Sigmoid colon (tissue), 4 donors: Measurements from ENCODE around the gene CDH20.

ENCODE experiments used
- POLR2A ChIP-seq, 2 donors: fragments of 450-650 bp; IDR thresholded peaks; one replicate each; pipeline ENCODE4 v1.6.1; 2016; ENCODE audit warnings: antibody characterized with exemption in 2 of 2, mild to moderate bottlenecking in 2 of 2, moderate library complexity in 2 of 2
- POLR2AphosphoS5 ChIP-seq, 4 donors: sonication (generic); formaldehyde crosslinking; IDR thresholded peaks; one replicate each; pipeline ENCODE4 v1.6.1; 2017; ENCODE audit warnings: antibody characterized with exemption in 4 of 4
- TF ChIP-seq, protein P1 (sequence below), 4 experiments: fragments of 450-650 bp in 3 of 4; fragments of 200-600 bp in 1 of 4; IDR thresholded peaks; one replicate each; pipeline ENCODE4 v1.5.1; 2016 to 2019; ENCODE audit warnings: antibody characterized with exemption in 4 of 4, mild to moderate bottlenecking in 3 of 4, moderate library complexity in 2 of 4

DNA sequence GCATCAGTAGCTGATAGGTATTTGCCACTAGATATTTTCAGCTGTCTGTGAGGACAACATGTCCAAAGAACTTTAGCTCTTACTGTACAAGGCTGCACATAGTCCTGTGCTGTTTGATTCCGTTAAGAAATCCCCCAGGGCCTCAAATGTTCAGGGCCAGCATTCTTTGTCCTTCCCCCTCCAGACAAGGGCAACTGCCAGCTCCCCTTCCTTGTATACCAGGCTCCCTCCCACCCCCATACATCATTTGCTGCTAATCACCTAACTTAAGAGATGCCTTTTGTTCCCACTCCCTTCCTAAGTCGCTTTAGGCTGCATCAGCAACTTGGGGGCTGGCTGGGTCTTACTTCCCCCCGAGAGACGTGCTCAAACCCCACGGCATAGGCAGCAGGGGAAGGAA lies 138.7 kb downstream of the CDH20 start:
- TF ChIP-seq, protein P1, sequence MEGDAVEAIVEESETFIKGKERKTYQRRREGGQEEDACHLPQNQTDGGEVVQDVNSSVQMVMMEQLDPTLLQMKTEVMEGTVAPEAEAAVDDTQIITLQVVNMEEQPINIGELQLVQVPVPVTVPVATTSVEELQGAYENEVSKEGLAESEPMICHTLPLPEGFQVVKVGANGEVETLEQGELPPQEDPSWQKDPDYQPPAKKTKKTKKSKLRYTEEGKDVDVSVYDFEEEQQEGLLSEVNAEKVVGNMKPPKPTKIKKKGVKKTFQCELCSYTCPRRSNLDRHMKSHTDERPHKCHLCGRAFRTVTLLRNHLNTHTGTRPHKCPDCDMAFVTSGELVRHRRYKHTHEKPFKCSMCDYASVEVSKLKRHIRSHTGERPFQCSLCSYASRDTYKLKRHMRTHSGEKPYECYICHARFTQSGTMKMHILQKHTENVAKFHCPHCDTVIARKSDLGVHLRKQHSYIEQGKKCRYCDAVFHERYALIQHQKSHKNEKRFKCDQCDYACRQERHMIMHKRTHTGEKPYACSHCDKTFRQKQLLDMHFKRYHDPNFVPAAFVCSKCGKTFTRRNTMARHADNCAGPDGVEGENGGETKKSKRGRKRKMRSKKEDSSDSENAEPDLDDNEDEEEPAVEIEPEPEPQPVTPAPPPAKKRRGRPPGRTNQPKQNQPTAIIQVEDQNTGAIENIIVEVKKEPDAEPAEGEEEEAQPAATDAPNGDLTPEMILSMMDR (IDR thresholded peaks at IDR 0.05): no peak
- TF ChIP-seq POLR2A (IDR thresholded peaks at IDR 0.05): no peak
- TF ChIP-seq POLR2AphosphoS5 (IDR thresholded peaks at IDR 0.05): no peak
